ENCODE data around the gene IGSF9B. TPM values are rescaled to one million over a fixed set of nuclear protein-coding genes. Genes with fewer than 3 reads are reported as not detected.

IGSF9B gene
- total RNA-seq, 1 donor from 2014 or later, result 3.8 TPM

- Mint-ChIP-seq H3K36me3 (ENCODE audit: unreplicated experiment) (no peaks in the 10 kb centered on the region), H3K4me1 (ENCODE audit: unreplicated experiment) (no peaks in the 10 kb centered on the region), H3K27ac (ENCODE audit: unreplicated experiment) (no peak overlapping the region), H3K27me3 (ENCODE audit: unreplicated experiment) (peaks cover 9% of the 10 kb centered on the region), H3K4me3 (ENCODE audit: unreplicated experiment) (no peak overlapping the region), H3K9me3 (ENCODE audit: unreplicated experiment) (no peaks in the 10 kb centered on the region)
- TF ChIP-seq CTCF (IDR thresholded peaks at IDR 0.05), result no peak
- DNase-seq (ENCODE audit: extremely low spot score, unreplicated experiment), result no peak
Measured at GRCh38 chr11:133943950-133944698, 12.6 kb downstream of the IGSF9B start.

GRCh38 chr11:133942577-133942976, 14.2 kb downstream of the IGSF9B start:
- Mint-ChIP-seq H3K9me3 (ENCODE audit: unreplicated experiment) (no peaks in the 10 kb centered on the region), H3K36me3 (ENCODE audit: unreplicated experiment) (no peaks in the 10 kb centered on the region), H3K4me3 (ENCODE audit: unreplicated experiment) (no peak overlapping the region), H3K27ac (ENCODE audit: unreplicated experiment) (no peak overlapping the region), H3K4me1 (ENCODE audit: unreplicated experiment) (no peaks in the 10 kb centered on the region), H3K27me3 (ENCODE audit: unreplicated experiment) (peaks cover 6% of the 10 kb centered on the region)
- DNase-seq (ENCODE audit: extremely low spot score, unreplicated experiment), result no peak
- TF ChIP-seq CTCF (IDR thresholded peaks at IDR 0.05), result no peak

- Mint-ChIP-seq H3K27me3 (ENCODE audit: unreplicated experiment) (peaks cover 3% of the 10 kb centered on the region), H3K9me3 (ENCODE audit: unreplicated experiment) (no peaks in the 10 kb centered on the region), H3K36me3 (ENCODE audit: unreplicated experiment) (no peaks in the 10 kb centered on the region), H3K4me3 (ENCODE audit: unreplicated experiment) (no peak overlapping the region), H3K4me1 (ENCODE audit: unreplicated experiment) (no peaks in the 10 kb centered on the region), H3K27ac (ENCODE audit: unreplicated experiment) (no peak overlapping the region)
- no peak for DNase-seq (ENCODE audit: extremely low spot score, unreplicated experiment)
- TF ChIP-seq CTCF (IDR thresholded peaks at IDR 0.05), result no peak
Measured at GRCh38 chr11:133941546-133941945, 15.2 kb downstream of the IGSF9B start.

DNA sequence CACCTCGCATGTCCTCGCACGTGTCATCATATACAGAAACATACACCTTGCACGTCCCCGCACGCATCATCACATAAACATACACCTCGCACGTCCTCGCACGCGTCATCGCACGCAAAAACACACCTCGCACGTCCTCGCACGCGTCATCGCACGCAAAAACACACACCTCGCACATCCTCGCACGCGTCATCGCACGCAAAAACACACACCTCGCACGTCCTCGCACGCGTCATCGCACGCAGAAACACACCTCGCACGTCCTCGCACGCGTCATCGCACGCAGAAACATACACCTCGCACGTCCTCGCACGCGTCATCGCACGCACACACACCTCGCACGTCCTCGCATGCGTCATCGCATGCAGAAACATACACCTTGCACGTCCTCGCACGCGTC, 16.7 kb downstream of the IGSF9B start:
- no peaks in the 10 kb centered on the region for H3K36me3 Mint-ChIP-seq (ENCODE audit: unreplicated experiment)
- no peak for DNase-seq (ENCODE audit: extremely low spot score, unreplicated experiment)
- H3K27ac Mint-ChIP-seq (ENCODE audit: unreplicated experiment), result no peak overlapping the region
- no peaks in the 10 kb centered on the region for H3K9me3 Mint-ChIP-seq (ENCODE audit: unreplicated experiment)
- H3K27me3 Mint-ChIP-seq (ENCODE audit: unreplicated experiment), result peaks cover 3% of the 10 kb centered on the region
- no peaks in the 10 kb centered on the region for H3K4me1 Mint-ChIP-seq (ENCODE audit: unreplicated experiment)
- no peak for TF ChIP-seq CTCF (IDR thresholded peaks at IDR 0.05)
- no peak overlapping the region for H3K4me3 Mint-ChIP-seq (ENCODE audit: unreplicated experiment)

GRCh38 chr11:133939558-133939957, 17.2 kb downstream of the IGSF9B start:
- no peaks in the 10 kb centered on the region for H3K4me1 Mint-ChIP-seq (ENCODE audit: unreplicated experiment)
- no peak overlapping the region for H3K27ac Mint-ChIP-seq (ENCODE audit: unreplicated experiment)
- H3K9me3 Mint-ChIP-seq (ENCODE audit: unreplicated experiment), result no peaks in the 10 kb centered on the region
- no peaks in the 10 kb centered on the region for H3K36me3 Mint-ChIP-seq (ENCODE audit: unreplicated experiment)
- no peak overlapping the region for H3K4me3 Mint-ChIP-seq (ENCODE audit: unreplicated experiment)
- DNase-seq (ENCODE audit: extremely low spot score, unreplicated experiment), result no peak
- peaks cover 3% of the 10 kb centered on the region for H3K27me3 Mint-ChIP-seq (ENCODE audit: unreplicated experiment)
- no peak for TF ChIP-seq CTCF (IDR thresholded peaks at IDR 0.05)

Measured in osteocyte (in vitro differentiated cells).